D721Med (cell line): ENCODE data around the gene FBN1.

Experiments used
- DNase-seq: peaks from one replicate; pipeline ENCODE4 v3.0.0; 2011; ENCODE audit warnings: low spot score; ENCODE audit not compliant: insufficient read length
- FAIRE-seq: peaks from 2 replicates; lab custom pipeline; 2011; peaks lifted over from hg19 to GRCh38; lab: Jason Lieb, UNC
- TF ChIP-seq, protein P1 (sequence below): IDR thresholded peaks from 2 replicates; pipeline ENCODE4 v1.5.1; 2012; ENCODE audit warnings: mild to moderate bottlenecking, control low read depth; ENCODE audit not compliant: insufficient read depth; ENCODE audit errors: missing control alignments

The FBN1 gene

DNA sequence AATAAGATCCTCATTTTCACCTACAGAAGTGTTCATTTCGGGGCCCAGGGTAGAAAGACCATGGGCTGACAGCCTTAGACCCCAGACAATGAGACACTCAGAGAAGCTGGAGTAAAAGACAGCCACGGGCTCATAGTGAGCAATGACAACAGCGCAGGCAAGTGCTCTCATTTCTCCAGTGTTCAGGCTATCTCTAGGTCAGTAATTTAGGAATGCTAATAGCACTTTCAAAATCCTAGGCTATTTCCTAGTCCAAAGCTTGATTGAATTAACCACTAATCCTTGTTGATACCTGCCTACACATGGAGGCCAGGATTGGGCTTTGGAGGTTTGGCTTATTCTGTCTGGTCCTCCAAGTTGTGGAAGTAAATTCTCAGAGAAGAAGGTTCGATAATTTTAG, 44.4 kb downstream of the FBN1 start:
- no peak for DNase-seq
- TF ChIP-seq, protein P1, sequence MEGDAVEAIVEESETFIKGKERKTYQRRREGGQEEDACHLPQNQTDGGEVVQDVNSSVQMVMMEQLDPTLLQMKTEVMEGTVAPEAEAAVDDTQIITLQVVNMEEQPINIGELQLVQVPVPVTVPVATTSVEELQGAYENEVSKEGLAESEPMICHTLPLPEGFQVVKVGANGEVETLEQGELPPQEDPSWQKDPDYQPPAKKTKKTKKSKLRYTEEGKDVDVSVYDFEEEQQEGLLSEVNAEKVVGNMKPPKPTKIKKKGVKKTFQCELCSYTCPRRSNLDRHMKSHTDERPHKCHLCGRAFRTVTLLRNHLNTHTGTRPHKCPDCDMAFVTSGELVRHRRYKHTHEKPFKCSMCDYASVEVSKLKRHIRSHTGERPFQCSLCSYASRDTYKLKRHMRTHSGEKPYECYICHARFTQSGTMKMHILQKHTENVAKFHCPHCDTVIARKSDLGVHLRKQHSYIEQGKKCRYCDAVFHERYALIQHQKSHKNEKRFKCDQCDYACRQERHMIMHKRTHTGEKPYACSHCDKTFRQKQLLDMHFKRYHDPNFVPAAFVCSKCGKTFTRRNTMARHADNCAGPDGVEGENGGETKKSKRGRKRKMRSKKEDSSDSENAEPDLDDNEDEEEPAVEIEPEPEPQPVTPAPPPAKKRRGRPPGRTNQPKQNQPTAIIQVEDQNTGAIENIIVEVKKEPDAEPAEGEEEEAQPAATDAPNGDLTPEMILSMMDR, result no peak

GRCh38 chr15:48596841-48597240, 48.7 kb downstream of the FBN1 start:
- TF ChIP-seq, protein P1, result no peak
- DNase-seq (no peak), FAIRE-seq (no peak)

More for the DNA sequence above, 44.4 kb downstream of the FBN1 start:
- FAIRE-seq, result no peak

DNA sequence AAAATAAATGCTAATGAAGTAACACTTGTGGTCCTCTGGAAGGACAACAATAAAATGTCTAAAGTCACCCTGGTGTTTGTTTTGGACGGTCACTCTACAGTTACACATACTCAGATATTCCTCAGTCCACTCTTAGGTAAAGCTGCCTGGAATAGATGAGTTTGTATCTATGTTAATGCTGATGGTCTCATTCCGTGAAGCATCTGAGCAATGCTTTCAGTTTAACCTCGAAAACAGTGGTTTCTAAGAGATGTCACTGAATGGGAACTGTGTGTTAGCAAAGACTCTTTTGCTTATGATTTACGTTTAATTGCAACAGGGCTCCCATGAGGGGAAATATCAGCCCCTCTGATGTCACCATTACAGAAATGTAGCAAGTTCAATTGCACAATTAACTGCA, 49.1 kb downstream of the FBN1 start:
- DNase-seq (no peak), FAIRE-seq (no peak)

GRCh38 chr15:48595981-48596380, 49.5 kb downstream of the FBN1 start:
- TF ChIP-seq, protein P1, result no peak
- FAIRE-seq (no peak), DNase-seq (no peak)

More for the DNA sequence above, 49.1 kb downstream of the FBN1 start:
- TF ChIP-seq, protein P1, result no peak

GRCh38 chr15:48592933-48593332, 52.6 kb downstream of the FBN1 start:
- TF ChIP-seq, protein P1, result no peak
- DNase-seq (no peak), FAIRE-seq (no peak)

DNA sequence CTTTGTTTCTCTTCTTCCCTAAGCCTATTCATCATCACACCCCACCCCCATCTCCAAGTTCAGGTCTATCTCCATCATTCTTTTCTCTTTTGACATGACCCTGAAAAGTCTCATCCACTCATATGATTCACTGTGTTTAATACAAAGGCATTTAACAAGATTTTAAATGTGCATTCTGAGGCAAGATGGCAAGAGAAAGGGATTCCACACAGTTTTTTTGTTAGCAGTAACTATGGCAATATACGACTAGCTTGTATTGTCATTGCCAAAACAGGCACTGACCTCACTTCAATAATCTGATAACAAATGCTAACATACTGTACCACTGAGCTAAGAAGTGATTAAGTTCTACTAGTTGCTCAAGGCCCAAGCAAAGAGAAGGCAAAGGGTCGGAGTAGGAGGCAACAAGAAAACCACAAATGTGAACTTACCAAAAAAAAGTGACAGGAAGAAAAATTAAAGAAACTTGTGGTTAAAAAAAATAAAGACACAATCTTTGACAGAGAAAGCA, 53.2 kb downstream of the FBN1 start:
- no peak for FAIRE-seq
- no peak for DNase-seq
- TF ChIP-seq, protein P1, result no peak

GRCh38 chr15:48590723-48591122, 54.8 kb downstream of the FBN1 start:
- DNase-seq (no peak), FAIRE-seq (no peak)
- TF ChIP-seq, protein P1, result no peak
